ENCODE measurements around the gene RNF166.

The RNF166 gene

GRCh38 chr16:88692861-88693260, 13.3 kb downstream of the RNF166 start:
- H3K27me3 ChIP-seq (ENCODE audit: control insufficient read depth in 5 of 5, insufficient read depth in 4 of 5, low read length in 5 of 5) = peaks cover 15 to 31% (median 17%) of the 10 kb centered on the region in 5 donors
- peaks cover 0 to 12% (median 3%) of the 10 kb centered on the region in 5 donors for H3K4me1 ChIP-seq (ENCODE audit: control insufficient read depth in 5 of 5, insufficient read depth in 5 of 5, low read length in 5 of 5)
- H3K27ac ChIP-seq (ENCODE audit: low read depth, low read length) = no peak overlapping the region
- H3K4me3 ChIP-seq (ENCODE audit: low read depth in 1 of 5, low read length in 5 of 5) = no peak overlapping the region
- no peaks in the 10 kb centered on the region for H3K9me3 ChIP-seq (ENCODE audit: control insufficient read depth in 5 of 5, low read length in 5 of 5)
- peaks cover 0 to 25% (median 20%) of the 10 kb centered on the region in 5 donors for H3K36me3 ChIP-seq (ENCODE audit: control insufficient read depth in 5 of 5, insufficient read depth in 5 of 5, low read length in 5 of 5)
- H3K9ac ChIP-seq (ENCODE audit: low read length in 5 of 5) = no peak overlapping the region

GRCh38 chr16:88691924-88692560, 14.2 kb downstream of the RNF166 start:
- Histone ChIP-seq H3K27me3 (ENCODE audit: control insufficient read depth in 5 of 5, insufficient read depth in 4 of 5, low read length in 5 of 5) (peaks cover 17 to 31% (median 23%) of the 10 kb centered on the region in 5 donors), H3K4me3 (ENCODE audit: low read depth in 1 of 5, low read length in 5 of 5) (no peak overlapping the region), H3K36me3 (ENCODE audit: control insufficient read depth in 5 of 5, insufficient read depth in 5 of 5, low read length in 5 of 5) (peaks cover 0 to 17% (median 12%) of the 10 kb centered on the region in 5 donors), H3K27ac (ENCODE audit: low read depth, low read length) (no peak overlapping the region), H3K4me1 (ENCODE audit: control insufficient read depth in 5 of 5, insufficient read depth in 5 of 5, low read length in 5 of 5) (peaks cover 0 to 13% (median 3%) of the 10 kb centered on the region in 5 donors), H3K9ac (ENCODE audit: low read length in 5 of 5) (peak overlapping the region in 1 of 5 donors; percentile 30), H3K9me3 (ENCODE audit: control insufficient read depth in 5 of 5, low read length in 5 of 5) (no peaks in the 10 kb centered on the region)

GRCh38 chr16:88691129-88691813, 14.9 kb downstream of the RNF166 start:
- Histone ChIP-seq H3K4me1 (ENCODE audit: control insufficient read depth in 5 of 5, insufficient read depth in 5 of 5, low read length in 5 of 5) (peaks cover 0 to 21% (median 11%) of the 10 kb centered on the region in 5 donors), H3K27me3 (ENCODE audit: control insufficient read depth in 5 of 5, insufficient read depth in 4 of 5, low read length in 5 of 5) (peaks cover 17 to 31% (median 24%) of the 10 kb centered on the region in 5 donors), H3K9ac (ENCODE audit: low read length in 5 of 5) (no peak overlapping the region)

DNA sequence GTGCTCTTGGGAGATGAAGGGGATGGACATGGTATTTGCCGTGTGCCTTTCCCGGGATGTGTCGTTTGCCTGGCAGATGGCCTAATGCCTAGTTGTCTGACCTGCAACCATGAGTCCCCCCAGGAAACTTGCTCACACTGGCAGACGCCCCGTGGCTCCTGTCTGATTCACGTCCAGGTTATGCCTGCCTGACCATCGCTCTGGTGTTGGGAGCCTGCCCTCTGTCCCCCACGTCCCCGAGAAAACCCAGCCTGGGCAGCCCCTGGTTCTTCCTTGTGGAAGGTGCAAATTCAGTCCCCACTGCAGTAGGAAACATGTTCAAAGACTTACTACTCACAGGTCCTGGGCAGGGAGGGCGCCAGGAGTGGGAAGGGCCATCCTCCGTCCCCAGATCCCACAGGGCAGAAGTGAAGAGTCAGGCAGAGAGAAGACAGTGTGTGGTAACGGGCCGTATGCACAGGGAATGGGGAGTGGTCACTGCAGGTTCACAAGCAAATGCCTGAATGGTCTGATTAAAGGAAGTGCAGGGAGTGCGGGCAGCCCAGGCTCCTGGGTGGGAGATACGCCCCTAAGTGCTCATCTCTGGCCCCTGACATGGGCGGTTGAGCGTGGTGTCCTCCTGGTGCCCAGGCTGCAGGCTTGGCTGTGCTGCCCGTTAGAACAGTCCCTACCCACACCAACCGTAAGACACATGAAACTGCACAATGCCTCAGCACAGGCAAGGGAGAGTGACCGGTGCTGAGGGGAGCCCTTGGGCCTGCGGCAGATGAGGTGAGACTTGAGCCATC, 15.7 kb downstream of the RNF166 start:
- Histone ChIP-seq H3K9ac (ENCODE audit: low read length in 5 of 5) (no peak overlapping the region), H3K36me3 (ENCODE audit: control insufficient read depth in 5 of 5, insufficient read depth in 5 of 5, low read length in 5 of 5) (peaks cover 0 to 3% (median 0%) of the 10 kb centered on the region in 5 donors), H3K4me3 (ENCODE audit: low read depth in 1 of 5, low read length in 5 of 5) (no peak overlapping the region), H3K4me1 (ENCODE audit: control insufficient read depth in 5 of 5, insufficient read depth in 5 of 5, low read length in 5 of 5) (peaks cover 0 to 29% (median 18%) of the 10 kb centered on the region in 5 donors), H3K9me3 (ENCODE audit: control insufficient read depth in 5 of 5, low read length in 5 of 5) (no peaks in the 10 kb centered on the region), H3K27ac (ENCODE audit: low read depth, low read length) (no peak overlapping the region), H3K27me3 (ENCODE audit: control insufficient read depth in 5 of 5, insufficient read depth in 4 of 5, low read length in 5 of 5) (peaks cover 19 to 34% (median 28%) of the 10 kb centered on the region in 5 donors)

More at GRCh38 chr16:88691129-88691813, 14.9 kb downstream of the RNF166 start:
- Histone ChIP-seq H3K9me3 (ENCODE audit: control insufficient read depth in 5 of 5, low read length in 5 of 5) (no peaks in the 10 kb centered on the region), H3K36me3 (ENCODE audit: control insufficient read depth in 5 of 5, insufficient read depth in 5 of 5, low read length in 5 of 5) (peaks cover 0 to 10% (median 6%) of the 10 kb centered on the region in 5 donors), H3K4me3 (ENCODE audit: low read depth in 1 of 5, low read length in 5 of 5) (no peak overlapping the region), H3K27ac (ENCODE audit: low read depth, low read length) (no peak overlapping the region)

GRCh38 chr16:88688013-88688778, 18.0 kb downstream of the RNF166 start:
- peaks cover 0 to 38% (median 26%) of the 10 kb centered on the region in 5 donors for H3K4me1 ChIP-seq (ENCODE audit: control insufficient read depth in 5 of 5, insufficient read depth in 5 of 5, low read length in 5 of 5)
- H3K27me3 ChIP-seq (ENCODE audit: control insufficient read depth in 5 of 5, insufficient read depth in 4 of 5, low read length in 5 of 5) = peaks cover 19 to 53% (median 39%) of the 10 kb centered on the region in 5 donors
- H3K27ac ChIP-seq (ENCODE audit: low read depth, low read length) = no peak overlapping the region
- no peaks in the 10 kb centered on the region for H3K36me3 ChIP-seq (ENCODE audit: control insufficient read depth in 5 of 5, insufficient read depth in 5 of 5, low read length in 5 of 5)
- H3K9me3 ChIP-seq (ENCODE audit: control insufficient read depth in 5 of 5, low read length in 5 of 5) = no peaks in the 10 kb centered on the region
- H3K9ac ChIP-seq (ENCODE audit: low read length in 5 of 5) = no peak overlapping the region
- H3K4me3 ChIP-seq (ENCODE audit: low read depth in 1 of 5, low read length in 5 of 5) = no peak overlapping the region

DNA sequence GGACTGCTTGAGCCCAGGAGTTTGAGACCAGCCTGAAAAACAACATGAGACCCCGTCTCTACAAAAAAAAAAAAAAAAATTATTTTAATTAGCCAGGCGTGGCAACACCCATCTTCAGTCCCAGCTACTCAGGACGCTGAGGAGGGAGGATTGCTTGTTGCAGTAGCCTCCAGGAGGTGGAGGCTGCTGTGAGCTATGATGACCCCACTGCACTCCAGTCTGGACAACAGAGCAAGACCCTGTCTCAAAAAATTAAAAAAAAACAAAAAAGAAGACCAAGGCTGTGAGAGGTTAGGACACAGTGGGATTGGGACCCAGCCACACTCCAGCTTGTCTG, 18.6 kb downstream of the RNF166 start:
- H3K36me3 ChIP-seq (ENCODE audit: control insufficient read depth in 5 of 5, insufficient read depth in 5 of 5, low read length in 5 of 5) = no peaks in the 10 kb centered on the region
- peaks cover 19 to 53% (median 39%) of the 10 kb centered on the region in 5 donors for H3K27me3 ChIP-seq (ENCODE audit: control insufficient read depth in 5 of 5, insufficient read depth in 4 of 5, low read length in 5 of 5)
- H3K4me1 ChIP-seq (ENCODE audit: control insufficient read depth in 5 of 5, insufficient read depth in 5 of 5, low read length in 5 of 5) = peaks cover 0 to 38% (median 26%) of the 10 kb centered on the region in 5 donors
- H3K9ac ChIP-seq (ENCODE audit: low read length in 5 of 5) = no peak overlapping the region
- H3K27ac ChIP-seq (ENCODE audit: low read depth, low read length) = no peak overlapping the region
- H3K9me3 ChIP-seq (ENCODE audit: control insufficient read depth in 5 of 5, low read length in 5 of 5) = no peaks in the 10 kb centered on the region
- no peak overlapping the region for H3K4me3 ChIP-seq (ENCODE audit: low read depth in 1 of 5, low read length in 5 of 5)

DNA sequence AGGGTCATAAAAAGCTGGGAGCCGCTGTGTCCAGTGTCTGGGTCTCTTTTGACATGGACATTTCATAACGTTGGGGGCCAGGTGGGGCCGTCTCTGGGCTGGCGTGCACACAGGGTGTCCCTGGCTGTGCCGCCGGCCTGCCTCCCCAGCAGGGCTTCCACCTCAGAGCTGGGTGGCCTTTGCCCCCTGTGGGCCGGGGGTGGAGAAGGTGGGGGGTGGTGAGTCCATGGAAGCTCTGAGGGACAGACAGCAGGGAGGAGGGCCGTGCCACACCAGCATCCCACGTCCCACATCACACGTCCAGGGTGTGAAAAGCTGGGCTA, 19.0 kb downstream of the RNF166 start:
- H3K36me3 ChIP-seq (ENCODE audit: control insufficient read depth in 5 of 5, insufficient read depth in 5 of 5, low read length in 5 of 5) = no peaks in the 10 kb centered on the region
- H3K27me3 ChIP-seq (ENCODE audit: control insufficient read depth in 5 of 5, insufficient read depth in 4 of 5, low read length in 5 of 5) = peaks cover 17 to 52% (median 40%) of the 10 kb centered on the region in 5 donors
- H3K9ac ChIP-seq (ENCODE audit: low read length in 5 of 5) = no peak overlapping the region
- no peak overlapping the region for H3K4me3 ChIP-seq (ENCODE audit: low read depth in 1 of 5, low read length in 5 of 5)
- no peak overlapping the region for H3K27ac ChIP-seq (ENCODE audit: low read depth, low read length)
- peaks cover 0 to 38% (median 26%) of the 10 kb centered on the region in 5 donors for H3K4me1 ChIP-seq (ENCODE audit: control insufficient read depth in 5 of 5, insufficient read depth in 5 of 5, low read length in 5 of 5)
- H3K9me3 ChIP-seq (ENCODE audit: control insufficient read depth in 5 of 5, low read length in 5 of 5) = no peaks in the 10 kb centered on the region

- H3K27ac ChIP-seq (ENCODE audit: low read depth, low read length) = no peak within 1 kb of the TSS
Measured at GRCh38 chr16:88686439-88687253, 19.6 kb downstream of the RNF166 start, which contains the start of gene SNAI3. TSS of gene SNAI3 (minus strand) at chr16:88686507. CDS start at chr16:88686406, 101 bp downstream.

GRCh38 chr16:88686062-88686438, 20.2 kb downstream of the RNF166 start:
- peaks cover 0 to 40% (median 34%) of the 10 kb centered on the region in 5 donors for H3K4me1 ChIP-seq (ENCODE audit: control insufficient read depth in 5 of 5, insufficient read depth in 5 of 5, low read length in 5 of 5)
- H3K27ac ChIP-seq (ENCODE audit: low read depth, low read length) = no peak overlapping the region
- H3K4me3 ChIP-seq (ENCODE audit: low read depth in 1 of 5, low read length in 5 of 5) = peak overlapping the region in 4 of 5 donors; percentile 47 to 68 (median 57)
- no peaks in the 10 kb centered on the region for H3K9me3 ChIP-seq (ENCODE audit: control insufficient read depth in 5 of 5, low read length in 5 of 5)
- peak overlapping the region in 2 of 5 donors; percentile 39 to 41 for H3K9ac ChIP-seq (ENCODE audit: low read length in 5 of 5)
- peaks cover 20 to 59% (median 48%) of the 10 kb centered on the region in 5 donors for H3K27me3 ChIP-seq (ENCODE audit: control insufficient read depth in 5 of 5, insufficient read depth in 4 of 5, low read length in 5 of 5)
- H3K36me3 ChIP-seq (ENCODE audit: control insufficient read depth in 5 of 5, insufficient read depth in 5 of 5, low read length in 5 of 5) = no peaks in the 10 kb centered on the region

More at GRCh38 chr16:88686439-88687253, 19.6 kb downstream of the RNF166 start, which contains the start of gene SNAI3:
- Histone ChIP-seq H3K27me3 (ENCODE audit: control insufficient read depth in 5 of 5, insufficient read depth in 4 of 5, low read length in 5 of 5) (peaks cover 20 to 55% (median 46%) of the 10 kb centered on the region in 5 donors), H3K9ac (ENCODE audit: low read length in 5 of 5) (peak within 1 kb of the TSS in 3 of 5 donors; percentile 35 to 41 (median 39)), H3K36me3 (ENCODE audit: control insufficient read depth in 5 of 5, insufficient read depth in 5 of 5, low read length in 5 of 5) (no peaks in the 10 kb centered on the region), H3K9me3 (ENCODE audit: control insufficient read depth in 5 of 5, low read length in 5 of 5) (no peaks in the 10 kb centered on the region), H3K4me3 (ENCODE audit: low read depth in 1 of 5, low read length in 5 of 5) (peak within 1 kb of the TSS in 4 of 5 donors; percentile 47 to 68 (median 57)), H3K4me1 (ENCODE audit: control insufficient read depth in 5 of 5, insufficient read depth in 5 of 5, low read length in 5 of 5) (peaks cover 0 to 40% (median 30%) of the 10 kb centered on the region in 5 donors)
